DND-41 (cell line): ENCODE data around the gene RGS2.

ENCODE experiments used
- ATAC-seq: fragments of 200-7000 bp; cut with Tn5 transposase; 3 replicates; pipeline ENCODE4 v1.9.1; 2021; ENCODE audit warnings: low read depth; ENCODE audit not compliant: insufficient read depth
- DNase-seq: peaks from one replicate; pipeline ENCODE4 v3.0.0-alpha.2; 2020
- H2AFZ ChIP-seq: 2 replicates; pipeline ENCODE4 v1.6.0; 2012; ENCODE audit warnings: low read depth, low read length
- H3K27ac ChIP-seq: 2 replicates; pipeline ENCODE4 v1.5.1; 2012; ENCODE audit warnings: low read length, inconsistent platforms
- H3K27me3 ChIP-seq: fragments of 200-600 bp; sonication (generic); 2 replicates; pipeline ENCODE4 v1.6.0; 2012; ENCODE audit warnings: low read length, mild to moderate bottlenecking, inconsistent platforms; ENCODE audit not compliant: insufficient read depth, poor library complexity
- H3K36me3 ChIP-seq: 2 replicates; pipeline ENCODE4 v1.5.1; 2012; ENCODE audit warnings: low read length, inconsistent platforms; ENCODE audit not compliant: insufficient read depth
- H3K4me1 ChIP-seq: 2 replicates; pipeline ENCODE4 v1.5.1; 2012; ENCODE audit warnings: mild to moderate bottlenecking, low read length; ENCODE audit not compliant: insufficient read depth
- H3K4me2 ChIP-seq: 2 replicates; pipeline ENCODE4 v1.6.0; 2012; ENCODE audit warnings: mild to moderate bottlenecking, moderate library complexity, low read length, inconsistent platforms; ENCODE audit not compliant: insufficient read depth
- H3K4me3 ChIP-seq, 2 experiments: fragments of 200-600 bp in 1 of 2; shearing (Covaris generic) in 1 of 2; 2 replicates each; pipeline ENCODE4 v1.5.1; 2012 to 2016; ENCODE audit warnings: inconsistent platforms in 2 of 2, low read length in 2 of 2, mild to moderate bottlenecking in 2 of 2, low read depth in 1 of 2, moderate library complexity in 1 of 2
- H3K79me2 ChIP-seq: 2 replicates; pipeline ENCODE4 v1.6.0; 2012; ENCODE audit warnings: low read length, inconsistent platforms; ENCODE audit not compliant: insufficient read depth
- H3K9ac ChIP-seq: 2 replicates; pipeline ENCODE4 v1.6.0; 2012; ENCODE audit warnings: low read depth, mild to moderate bottlenecking, inconsistent platforms, low read length, moderate library complexity
- H3K9me3 ChIP-seq: 2 replicates; pipeline ENCODE4 v1.5.1; 2012; ENCODE audit warnings: low read length, moderate library complexity, mild to moderate bottlenecking, inconsistent platforms; ENCODE audit not compliant: insufficient read depth, severe bottlenecking
- H4K20me1 ChIP-seq: 2 replicates; pipeline ENCODE4 v1.6.0; 2012; ENCODE audit warnings: low read length; ENCODE audit not compliant: insufficient read depth
- EZH2 ChIP-seq: IDR thresholded peaks from 3 replicates; pipeline ENCODE4 v1.6.1; 2012; ENCODE audit warnings: borderline replicate concordance, low read depth, mild to moderate bottlenecking, moderate library complexity, low read length, inconsistent platforms; ENCODE audit not compliant: severe bottlenecking
- TF ChIP-seq, protein P1 (sequence below): IDR thresholded peaks from 2 replicates; pipeline ENCODE4 v1.5.1; 2012; ENCODE audit warnings: borderline replicate concordance, low read length, moderate library complexity, mild to moderate bottlenecking; ENCODE audit not compliant: poor library complexity, severe bottlenecking; ENCODE audit errors: extremely low read depth

RGS2 gene

DNA sequence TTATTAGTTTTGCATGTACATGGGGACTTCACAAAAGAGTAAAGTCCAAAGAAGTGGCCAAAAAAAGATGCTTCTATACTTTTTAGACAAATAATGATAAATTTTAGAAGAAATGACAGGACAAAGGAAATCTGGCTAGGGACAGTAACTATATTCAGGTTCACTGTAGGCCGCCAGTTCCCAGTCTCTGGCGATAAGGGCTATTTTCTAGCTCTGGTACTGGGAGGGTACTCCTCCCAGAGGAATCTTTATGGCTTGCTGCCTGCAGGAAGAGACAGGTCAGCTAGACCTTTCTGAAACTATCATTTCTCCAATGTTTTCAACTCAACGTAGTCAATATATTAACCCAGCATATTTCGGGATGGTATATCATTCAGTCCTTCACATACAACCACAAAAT, 37.5 kb upstream of the RGS2 start:
- TF ChIP-seq, protein P1, sequence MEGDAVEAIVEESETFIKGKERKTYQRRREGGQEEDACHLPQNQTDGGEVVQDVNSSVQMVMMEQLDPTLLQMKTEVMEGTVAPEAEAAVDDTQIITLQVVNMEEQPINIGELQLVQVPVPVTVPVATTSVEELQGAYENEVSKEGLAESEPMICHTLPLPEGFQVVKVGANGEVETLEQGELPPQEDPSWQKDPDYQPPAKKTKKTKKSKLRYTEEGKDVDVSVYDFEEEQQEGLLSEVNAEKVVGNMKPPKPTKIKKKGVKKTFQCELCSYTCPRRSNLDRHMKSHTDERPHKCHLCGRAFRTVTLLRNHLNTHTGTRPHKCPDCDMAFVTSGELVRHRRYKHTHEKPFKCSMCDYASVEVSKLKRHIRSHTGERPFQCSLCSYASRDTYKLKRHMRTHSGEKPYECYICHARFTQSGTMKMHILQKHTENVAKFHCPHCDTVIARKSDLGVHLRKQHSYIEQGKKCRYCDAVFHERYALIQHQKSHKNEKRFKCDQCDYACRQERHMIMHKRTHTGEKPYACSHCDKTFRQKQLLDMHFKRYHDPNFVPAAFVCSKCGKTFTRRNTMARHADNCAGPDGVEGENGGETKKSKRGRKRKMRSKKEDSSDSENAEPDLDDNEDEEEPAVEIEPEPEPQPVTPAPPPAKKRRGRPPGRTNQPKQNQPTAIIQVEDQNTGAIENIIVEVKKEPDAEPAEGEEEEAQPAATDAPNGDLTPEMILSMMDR = no peak
- no peak for TF ChIP-seq EZH2
- Histone ChIP-seq H3K4me2 (no peak overlapping the region), H3K9me3 (no peaks in the 10 kb centered on the region), H3K27me3 (no peaks in the 10 kb centered on the region), H3K79me2 (no peaks in the 10 kb centered on the region), H3K36me3 (no peaks in the 10 kb centered on the region), H3K27ac (no peak overlapping the region), H4K20me1 (no peaks in the 10 kb centered on the region), H2AFZ (no peak overlapping the region), H3K9ac (no peak overlapping the region), H3K4me1 (no peaks in the 10 kb centered on the region), H3K4me3 (no peak overlapping the region)
- ATAC-seq (no peak), DNase-seq (no peak)

DNA sequence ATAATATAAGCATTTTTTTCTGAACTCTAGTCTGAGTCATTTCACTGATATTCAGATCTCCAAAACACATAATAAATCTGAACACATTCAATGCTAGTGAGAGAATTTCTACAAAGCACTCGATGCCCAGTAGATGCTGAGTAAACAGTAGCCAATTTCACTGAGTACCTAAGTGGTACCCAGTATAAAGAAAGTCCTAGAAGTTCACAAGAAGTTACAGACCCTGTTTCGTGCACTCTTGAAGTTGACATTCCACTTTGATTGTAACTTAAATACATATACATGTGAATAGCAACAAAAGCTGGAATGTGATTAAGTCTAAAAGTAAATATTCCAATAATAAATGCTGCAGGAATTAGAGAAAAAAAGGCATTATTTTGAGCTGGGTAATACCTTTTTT, 33.2 kb upstream of the RGS2 start:
- no peak for ATAC-seq

DNA sequence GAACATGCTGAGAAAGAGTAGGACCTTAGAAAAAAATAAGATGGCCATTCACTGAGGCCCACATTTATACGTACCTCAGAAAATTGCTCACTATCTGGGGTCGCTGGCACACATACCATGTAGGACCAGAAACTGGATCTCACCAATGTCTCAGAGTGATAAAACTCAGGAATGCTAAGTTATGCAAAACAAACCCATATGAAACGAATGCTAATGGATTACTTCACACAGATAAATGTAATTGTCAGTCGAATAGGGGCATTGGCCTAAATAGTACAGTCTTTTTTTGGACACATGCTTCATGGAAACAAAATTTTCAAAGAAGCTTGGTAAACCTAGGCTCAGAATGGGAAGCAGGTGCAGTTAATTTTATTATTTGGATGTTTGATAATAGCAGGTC, 32.6 kb upstream of the RGS2 start:
- no peak for TF ChIP-seq EZH2
- TF ChIP-seq, protein P1 = no peak
- Histone ChIP-seq H3K79me2 (no peaks in the 10 kb centered on the region), H3K36me3 (no peaks in the 10 kb centered on the region), H3K4me3 (no peak overlapping the region), H3K27me3 (no peaks in the 10 kb centered on the region), H4K20me1 (no peaks in the 10 kb centered on the region), H3K9me3 (no peaks in the 10 kb centered on the region), H3K27ac (no peak overlapping the region), H3K4me2 (no peak overlapping the region), H2AFZ (no peak overlapping the region), H3K9ac (no peak overlapping the region), H3K4me1 (no peaks in the 10 kb centered on the region)
- ATAC-seq (no peak), DNase-seq (no peak)

More for the DNA sequence above, 33.2 kb upstream of the RGS2 start:
- Histone ChIP-seq H3K4me1 (no peaks in the 10 kb centered on the region), H3K27ac (no peak overlapping the region), H3K36me3 (no peaks in the 10 kb centered on the region), H2AFZ (no peak overlapping the region), H3K79me2 (no peaks in the 10 kb centered on the region), H3K9me3 (no peaks in the 10 kb centered on the region), H3K27me3 (no peaks in the 10 kb centered on the region), H4K20me1 (no peaks in the 10 kb centered on the region), H3K9ac (no peak overlapping the region), H3K4me3 (no peak overlapping the region), H3K4me2 (no peak overlapping the region)
- TF ChIP-seq, protein P1 = no peak
- no peak for TF ChIP-seq EZH2
- no peak for DNase-seq

DNA sequence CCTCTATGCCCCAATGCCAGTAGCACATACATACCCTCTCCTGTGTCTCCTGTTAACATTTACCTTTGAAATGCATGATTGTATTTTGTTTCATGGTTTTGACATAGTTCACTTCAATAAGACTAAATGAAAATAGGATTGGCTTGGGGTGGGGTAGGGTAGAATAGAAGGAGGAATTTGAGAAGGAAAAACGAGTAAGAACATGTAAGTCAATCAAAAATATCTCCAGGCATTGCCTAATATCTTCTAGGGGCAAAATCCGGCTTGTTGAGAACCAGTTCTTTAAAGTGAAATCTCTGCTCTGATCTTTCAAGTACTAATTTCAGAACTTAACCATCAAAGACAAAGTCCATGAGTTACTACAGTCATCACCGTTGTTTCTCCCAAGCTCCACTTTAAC, 31.8 kb upstream of the RGS2 start:
- H3K27ac ChIP-seq = no peak overlapping the region
- TF ChIP-seq, protein P1 = no peak
- no peak for TF ChIP-seq EZH2
- H4K20me1 ChIP-seq = no peaks in the 10 kb centered on the region
- no peaks in the 10 kb centered on the region for H3K27me3 ChIP-seq
- H3K4me2 ChIP-seq = no peak overlapping the region
- no peak overlapping the region for H3K9ac ChIP-seq
- H3K79me2 ChIP-seq = no peaks in the 10 kb centered on the region
- ATAC-seq (no peak), DNase-seq (no peak)
- no peaks in the 10 kb centered on the region for H3K36me3 ChIP-seq
- no peak overlapping the region for H2AFZ ChIP-seq
- H3K9me3 ChIP-seq = no peaks in the 10 kb centered on the region
- no peaks in the 10 kb centered on the region for H3K4me1 ChIP-seq
- H3K4me3 ChIP-seq = no peak overlapping the region
